ENCODE data around the gene CCER1. TPM values are rescaled to one million over a fixed set of nuclear protein-coding genes. Genes with fewer than 3 reads are reported as not detected.

CCER1 gene
- total and polyA plus RNA-seq, 9 of the 15 experiments (the other 6 are each of a cell fraction or from before 2014, with no cell fraction given) = not detected

DNA sequence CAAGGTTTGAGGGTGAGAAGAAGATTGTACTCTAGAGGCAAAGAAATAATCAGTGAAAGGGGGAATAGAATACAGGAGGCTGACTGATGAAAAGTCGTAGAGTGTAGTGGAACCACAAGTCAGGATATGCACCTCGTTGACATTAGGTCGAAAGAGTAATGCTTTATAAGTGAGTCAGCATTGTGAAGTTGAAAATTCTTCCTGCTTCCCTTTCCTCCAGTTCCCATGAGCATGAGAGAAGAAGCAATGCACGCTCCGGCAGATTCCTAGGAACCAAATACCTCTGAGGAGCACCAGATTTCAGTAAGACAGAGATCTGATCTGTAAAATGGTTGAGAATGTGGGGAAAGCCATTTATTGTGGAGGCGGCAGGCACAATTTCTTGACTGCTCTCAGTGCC, 16.5 kb downstream of the CCER1 start:
- H3K4me2 ChIP-seq (ENCODE audit: insufficient read depth, low read length) = no peak overlapping the region
- BruUV-seq (replicated peaks) = no TSS peak
- no peak overlapping the region for H2AFZ ChIP-seq (ENCODE audit: low read depth, low read length)
- FAIRE-seq = no peak
- H3K36me3 ChIP-seq (ENCODE audit: control insufficient read depth, insufficient read depth, low read length) = no peaks in the 10 kb centered on the region
- no peaks in the 10 kb centered on the region for H3K27me3 ChIP-seq (ENCODE audit: control insufficient read depth in 2 of 2, insufficient read depth in 2 of 2, low read length in 2 of 2)
- no peaks in the 10 kb centered on the region for H3K9me3 ChIP-seq (replicated peaks; ENCODE audit: control insufficient read depth, insufficient read depth, low read depth, low read length)
- no peaks in the 10 kb centered on the region for H3K9me1 ChIP-seq (ENCODE audit: control insufficient read depth, insufficient read depth, low read length)
- no peak for TF ChIP-seq FOXK1 (CRISPR knock-in tag; IDR thresholded peaks at IDR 0.05; ENCODE audit: borderline replicate concordance)
- no peak for TF ChIP-seq FOXK2 (conservative IDR thresholded peaks at IDR 0.05 in 1 of 2, IDR thresholded peaks at IDR 0.05 in 1 of 2; ENCODE audit: low read depth in 2 of 2)
- TF ChIP-seq GABPB1 (CRISPR knock-in tag; IDR thresholded peaks at IDR 0.05) = no peak
- TF ChIP-seq CBX3 (IDR thresholded peaks at IDR 0.05; ENCODE audit: borderline replicate concordance in 1 of 2, low read length in 2 of 2) = no peak
- TF ChIP-seq PTTG1 (tag; IDR thresholded peaks at IDR 0.05; ENCODE audit: low read depth) = no peak
- no peak for TF ChIP-seq FUS (optimal IDR thresholded peaks at IDR 0.05; ENCODE audit: low read depth, low read length)
- no peak for TF ChIP-seq RCOR1 (IDR thresholded peaks at IDR 0.05; ENCODE audit: borderline replicate concordance in 1 of 2, low read depth in 2 of 2, low read length in 2 of 2)
- TF ChIP-seq XRCC3 (IDR thresholded peaks at IDR 0.05) = no peak
- no peak for TF ChIP-seq ZNF583 (CRISPR knock-in tag; IDR thresholded peaks at IDR 0.05)
- no peak for TF ChIP-seq RBM39 (optimal IDR thresholded peaks at IDR 0.05; ENCODE audit: low read depth, low read length)
- TF ChIP-seq KAT7 (CRISPR knock-in tag; IDR thresholded peaks at IDR 0.05; ENCODE audit: borderline replicate concordance) = no peak
- TF ChIP-seq ZFP1 (CRISPR knock-in tag; IDR thresholded peaks at IDR 0.05) = no peak
- TF ChIP-seq FOXP1 (CRISPR knock-in tag; IDR thresholded peaks at IDR 0.05) = no peak
- TF ChIP-seq TAF9B (IDR thresholded peaks at IDR 0.05; ENCODE audit: partially characterized antibody) = no peak
- TF ChIP-seq, protein P1, sequence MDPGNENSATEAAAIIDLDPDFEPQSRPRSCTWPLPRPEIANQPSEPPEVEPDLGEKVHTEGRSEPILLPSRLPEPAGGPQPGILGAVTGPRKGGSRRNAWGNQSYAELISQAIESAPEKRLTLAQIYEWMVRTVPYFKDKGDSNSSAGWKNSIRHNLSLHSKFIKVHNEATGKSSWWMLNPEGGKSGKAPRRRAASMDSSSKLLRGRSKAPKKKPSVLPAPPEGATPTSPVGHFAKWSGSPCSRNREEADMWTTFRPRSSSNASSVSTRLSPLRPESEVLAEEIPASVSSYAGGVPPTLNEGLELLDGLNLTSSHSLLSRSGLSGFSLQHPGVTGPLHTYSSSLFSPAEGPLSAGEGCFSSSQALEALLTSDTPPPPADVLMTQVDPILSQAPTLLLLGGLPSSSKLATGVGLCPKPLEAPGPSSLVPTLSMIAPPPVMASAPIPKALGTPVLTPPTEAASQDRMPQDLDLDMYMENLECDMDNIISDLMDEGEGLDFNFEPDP (CRISPR knock-in tag; IDR thresholded peaks at IDR 0.05) = no peak
- no peak for TF ChIP-seq NFIX (CRISPR knock-in tag; IDR thresholded peaks at IDR 0.05; ENCODE audit: low read depth)
- TF ChIP-seq CBX5 (IDR thresholded peaks at IDR 0.05; ENCODE audit: borderline replicate concordance, low read depth) = no peak
- no peak for ATAC-seq
- no peaks in the 10 kb centered on the region for H3K79me2 ChIP-seq (ENCODE audit: control insufficient read depth, insufficient read depth, low read length)
- H4K20me1 ChIP-seq (replicated peaks; ENCODE audit: control insufficient read depth, insufficient read depth, low read length) = no peaks in the 10 kb centered on the region
- no peak overlapping the region for H3K9ac ChIP-seq (ENCODE audit: insufficient read depth in 1 of 2, low read depth in 2 of 2, low read length in 2 of 2)
- H3K4me1 ChIP-seq (replicated peaks in 1 of 2; ENCODE audit: control insufficient read depth in 2 of 2, insufficient read depth in 2 of 2, low read length in 2 of 2) = no peaks in the 10 kb centered on the region
- DNase-seq (ENCODE audit: extremely low read depth in 1 of 4, low spot score in 3 of 4) = no peak
- no peak overlapping the region for H3K27ac ChIP-seq (ENCODE audit: extremely low read depth, low read depth, low read length)
- WGBS (ENCODE audit: insufficient coverage, low coverage, missing lambda C conversion rate) = 0% methylated on average over 6 of the region's 6 CpGs
- ChIA-PET POLR2A (no interaction called here), CTCF (ENCODE audit: low intra/inter-chr PET ratio) (no interaction called here)
- in situ Hi-C loops (cut with MboI) (loop anchor here (25.0 kb wide), 1 partner anchor 1476 kb away; no protein-coding TSS in a partner anchor), intact Hi-C loops (cut with micrococcal nuclease) (no loop called here)
- H3K4me3 ChIP-seq = no peak overlapping the region

All from K562 (cell line).